HepG2 (cell line): ENCODE results near the gene EIF6. TPM values are rescaled to one million over a fixed set of nuclear protein-coding genes. Genes with fewer than 3 reads are reported as not detected.

Experiments
- AKAP8 ChIP-seq: sonication (generic); formaldehyde crosslinking; IDR thresholded peaks from 2 replicates; pipeline ENCODE4 v1.5.1; 2020; ENCODE audit warnings: mild to moderate bottlenecking, missing genetic modification reagents
- GRHL1 ChIP-seq: sonication (generic); formaldehyde crosslinking; conservative IDR thresholded peaks from 2 replicates; pipeline ENCODE4 v1.8.0; 2022; ENCODE audit warnings: missing genetic modification reagents
- IKZF1 ChIP-seq: fragments of 450-650 bp; IDR thresholded peaks from 2 replicates; pipeline ENCODE4 v1.7.1; 2016
- IRF2 ChIP-seq: IDR thresholded peaks from 2 replicates; pipeline ENCODE4 v1.6.1; 2018; ENCODE audit warnings: missing genetic modification reagents, missing compliant biosample characterization
- KDM2A ChIP-seq: sonication (generic); formaldehyde crosslinking; IDR thresholded peaks from 2 replicates; pipeline ENCODE4 v1.4.0; 2020; ENCODE audit warnings: low read depth, missing genetic modification reagents, borderline replicate concordance
- KDM4B ChIP-seq: sonication (generic); formaldehyde crosslinking; IDR thresholded peaks from 2 replicates; pipeline ENCODE4 v1.4.0; 2020; ENCODE audit warnings: missing genetic modification reagents
- KDM5A ChIP-seq: fragments of 200-600 bp; sonication (generic); IDR thresholded peaks from 2 replicates; pipeline ENCODE4 v1.7.0; 2018; ENCODE audit warnings: antibody characterized with exemption, mild to moderate bottlenecking, low read length, borderline replicate concordance
- LCORL ChIP-seq, 2 experiments: fragments of 450-650 bp in 1 of 2; sonication (generic) in 1 of 2; formaldehyde crosslinking in 1 of 2; IDR thresholded peaks; 2 replicates each; pipeline versions ENCODE4 v1.5.0 to v1.6.1; 2017 to 2020; ENCODE audit warnings: antibody characterized with exemption in 1 of 2, missing genetic modification reagents in 1 of 2
- MED1 ChIP-seq: sonication (generic); formaldehyde crosslinking; IDR thresholded peaks from 2 replicates; pipeline ENCODE4 v1.4.0; 2020; ENCODE audit warnings: missing genetic modification reagents
- NFE2L1 ChIP-seq: sonication (generic); formaldehyde crosslinking; IDR thresholded peaks from 2 replicates; pipeline ENCODE4 v1.4.0; 2020; ENCODE audit warnings: missing genetic modification reagents, mild to moderate bottlenecking, borderline replicate concordance
- REPIN1 ChIP-seq: sonication (generic); formaldehyde crosslinking; IDR thresholded peaks from 2 replicates; pipeline ENCODE4 v1.8.0; 2022; ENCODE audit warnings: missing genetic modification reagents, low read depth, mild to moderate bottlenecking, borderline replicate concordance
- ZNF12 ChIP-seq: sonication (generic); formaldehyde crosslinking; IDR thresholded peaks from 2 replicates; pipeline ENCODE4 v1.5.0; 2020; ENCODE audit warnings: missing genetic modification reagents
- ZNF232 ChIP-seq: sonication (generic); formaldehyde crosslinking; IDR thresholded peaks from 2 replicates; pipeline ENCODE4 v1.4.0; 2020; ENCODE audit warnings: missing genetic modification reagents, borderline replicate concordance
- ZNF281 ChIP-seq: sonication (generic); formaldehyde crosslinking; IDR thresholded peaks from 2 replicates; pipeline ENCODE4 v1.4.0; 2020; ENCODE audit warnings: missing genetic modification reagents, borderline replicate concordance
- ZNF34 ChIP-seq: sonication (generic); formaldehyde crosslinking; IDR thresholded peaks from 2 replicates; pipeline ENCODE4 v1.4.0; 2020; ENCODE audit warnings: mild to moderate bottlenecking, missing genetic modification reagents, borderline replicate concordance
- ZNF362 ChIP-seq: sonication (generic); formaldehyde crosslinking; IDR thresholded peaks from 2 replicates; pipeline ENCODE4 v1.4.0; 2020; ENCODE audit warnings: missing genetic modification reagents, mild to moderate bottlenecking, borderline replicate concordance
- ZNF496 ChIP-seq: sonication (generic); formaldehyde crosslinking; IDR thresholded peaks from 2 replicates; pipeline ENCODE4 v1.8.1; 2023; ENCODE audit warnings: mild to moderate bottlenecking, moderate library complexity, missing genetic modification reagents; ENCODE audit not compliant: insufficient replicate concordance
- ZNF660 ChIP-seq: sonication (generic); formaldehyde crosslinking; IDR thresholded peaks from 2 replicates; pipeline ENCODE4 v1.5.1; 2020; ENCODE audit warnings: mild to moderate bottlenecking, low read depth, missing genetic modification reagents, borderline replicate concordance
- ZNF761 ChIP-seq: sonication (generic); formaldehyde crosslinking; conservative IDR thresholded peaks from 2 replicates; pipeline ENCODE4 v1.4.0; 2020; ENCODE audit warnings: mild to moderate bottlenecking, missing genetic modification reagents
- ZNF777 ChIP-seq: sonication (generic); formaldehyde crosslinking; IDR thresholded peaks from 2 replicates; pipeline ENCODE4 v1.4.0; 2020; ENCODE audit warnings: missing genetic modification reagents
- ZNF839 ChIP-seq: sonication (generic); formaldehyde crosslinking; IDR thresholded peaks from 2 replicates; pipeline ENCODE4 v1.4.0; 2020; ENCODE audit warnings: missing genetic modification reagents, mild to moderate bottlenecking, borderline replicate concordance
- polyA plus RNA-seq, 8 experiments: library from polyadenylated mRNA; depleted of rRNA in 3 of 8; stranded (reverse) in 7 of 8; unstranded in 1 of 8; fragments of >200 nt; fragmentation: Illumina TruSeq in 4 of 8; extraction: Trizol in 4 of 8; gene quantifications; 2 replicates each; pipeline versions ENCODE4 v1.2.1 to v1.2.3, GENCODE V29; 2011 to 2016; ENCODE audit warnings: low read depth in 4 of 8, missing spikeins in 1 of 8, mixed read lengths in 1 of 8; ENCODE audit not compliant: insufficient read depth in 1 of 8
- total RNA-seq, 5 experiments: library from RNA; depleted of rRNA; stranded (reverse); fragments of >200 nt; fragmentation: Illumina TruSeq; extraction: Trizol; gene quantifications; 2 replicates each; pipeline ENCODE4 v1.2.3, GENCODE V29; 2016; ENCODE audit warnings: low read depth in 1 of 5
- TF ChIP-seq, protein P1 (sequence below): sonication (generic); formaldehyde crosslinking; IDR thresholded peaks from 2 replicates; pipeline ENCODE4 v1.4.0; 2020; ENCODE audit warnings: missing genetic modification reagents, borderline replicate concordance
- TF ChIP-seq, protein P2 (sequence below): sonication (generic); formaldehyde crosslinking; IDR thresholded peaks from 2 replicates; pipeline ENCODE4 v1.8.1; 2023; ENCODE audit warnings: mild to moderate bottlenecking, inconsistent platforms, moderate library complexity, missing genetic modification reagents, borderline replicate concordance

The EIF6 gene
- total and polyA plus RNA-seq, 2 of the 13 experiments (the other 11 are each of a cell fraction or from before 2014, with no cell fraction given): 462 to 466 TPM

DNA sequence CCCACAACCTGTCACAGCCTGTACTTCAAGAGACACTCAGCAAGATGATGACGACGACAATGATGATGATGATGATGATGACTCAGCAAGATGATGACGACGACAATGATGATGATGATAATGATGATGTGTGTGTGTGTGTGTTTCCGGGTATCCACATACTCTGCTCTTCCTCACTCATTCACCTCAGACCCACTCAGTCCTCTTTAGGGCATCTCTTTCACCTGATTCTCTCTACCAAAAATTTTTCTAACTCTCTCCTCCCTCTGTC, 1.2 kb upstream of the EIF6 start (continued):
- TF ChIP-seq AKAP8 (no peak), ZNF761 (CRISPR knock-in tag) (no peak), ZNF281 (CRISPR knock-in tag) (no peak), MED1 (CRISPR knock-in tag) (no peak), LCORL (IDR thresholded peaks at IDR 0.05) (no peak), LCORL (CRISPR knock-in tag; IDR thresholded peaks at IDR 0.05) (peak; percentile 14; the same call in 1 of the 2 replicates), ZNF660 (CRISPR knock-in tag) (no peak), IKZF1 (no peak), ZNF777 (CRISPR knock-in tag) (no peak), ZNF12 (no peak), ZNF34 (CRISPR knock-in tag) (no peak), KDM2A (CRISPR knock-in tag) (no peak), ZNF362 (no peak), GRHL1 (CRISPR knock-in tag) (no peak), KDM5A (no peak), KDM4B (CRISPR knock-in tag) (no peak), REPIN1 (CRISPR knock-in tag) (no peak), NFE2L1 (no peak), ZNF232 (CRISPR knock-in tag) (no peak), IRF2 (CRISPR knock-in tag) (no peak), ZNF839 (CRISPR knock-in tag) (no peak), ZNF496 (CRISPR knock-in tag) (no peak)
- TF ChIP-seq, protein P1, sequence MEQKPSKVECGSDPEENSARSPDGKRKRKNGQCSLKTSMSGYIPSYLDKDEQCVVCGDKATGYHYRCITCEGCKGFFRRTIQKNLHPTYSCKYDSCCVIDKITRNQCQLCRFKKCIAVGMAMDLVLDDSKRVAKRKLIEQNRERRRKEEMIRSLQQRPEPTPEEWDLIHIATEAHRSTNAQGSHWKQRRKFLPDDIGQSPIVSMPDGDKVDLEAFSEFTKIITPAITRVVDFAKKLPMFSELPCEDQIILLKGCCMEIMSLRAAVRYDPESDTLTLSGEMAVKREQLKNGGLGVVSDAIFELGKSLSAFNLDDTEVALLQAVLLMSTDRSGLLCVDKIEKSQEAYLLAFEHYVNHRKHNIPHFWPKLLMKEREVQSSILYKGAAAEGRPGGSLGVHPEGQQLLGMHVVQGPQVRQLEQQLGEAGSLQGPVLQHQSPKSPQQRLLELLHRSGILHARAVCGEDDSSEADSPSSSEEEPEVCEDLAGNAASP: no peak
- TF ChIP-seq, protein P2, sequence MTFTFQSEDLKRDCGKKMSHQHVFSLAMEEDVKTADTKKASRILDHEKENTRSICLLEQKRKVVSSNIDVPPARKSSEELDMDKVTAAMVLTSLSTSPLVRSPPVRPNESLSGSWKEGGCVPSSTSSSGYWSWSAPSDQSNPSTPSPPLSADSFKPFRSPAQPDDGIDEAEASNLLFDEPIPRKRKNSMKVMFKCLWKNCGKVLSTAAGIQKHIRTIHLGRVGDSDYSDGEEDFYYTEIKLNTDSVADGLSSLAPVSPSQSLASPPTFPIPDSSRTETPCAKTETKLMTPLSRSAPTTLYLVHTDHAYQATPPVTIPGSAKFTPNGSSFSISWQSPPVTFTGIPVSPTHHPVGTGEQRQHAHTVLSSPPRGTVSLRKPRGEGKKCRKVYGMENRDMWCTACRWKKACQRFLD: no peak
